Inferior parietal cortex (tissue), 1 donor: Measurements from ENCODE around the gene BRSK1.

ENCODE experiments used
- DNase-seq: peaks from one replicate; pipeline ENCODE4 v3.0.0-alpha.2; 2016; ENCODE audit errors: extremely low spot score

The BRSK1 gene

GRCh38 chr19:55283548-55284377, at the start of gene BRSK1:
Gene BRSK1 (plus strand): TSS chr19:55283997. CDS start chr19:55284443, 446 bp downstream.
- peak; percentile 65 for DNase-seq

DNA sequence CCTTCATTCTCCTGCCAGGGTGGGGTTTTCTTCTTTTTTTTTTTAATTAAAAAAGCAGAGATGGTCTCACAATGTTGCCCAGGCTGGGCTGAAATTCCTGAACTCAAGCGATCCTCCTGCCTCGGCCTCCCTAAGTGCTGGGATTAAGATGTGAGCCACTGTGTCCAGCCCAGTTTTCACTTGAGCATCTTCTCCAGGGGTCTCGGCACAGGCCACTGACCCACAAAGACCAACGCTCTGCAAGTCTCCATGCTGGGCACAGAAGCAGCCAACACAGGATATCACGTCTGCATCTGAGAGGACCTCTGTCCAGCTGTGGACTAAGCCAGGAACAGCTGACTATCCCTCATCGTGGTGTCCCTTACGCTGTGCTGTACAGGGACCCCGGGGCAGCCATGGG, 45.8 kb upstream of the BRSK1 start:
- no peak for DNase-seq

GRCh38 chr19:55239004-55239403, 44.8 kb upstream of the BRSK1 start:
- DNase-seq, result no peak

DNA sequence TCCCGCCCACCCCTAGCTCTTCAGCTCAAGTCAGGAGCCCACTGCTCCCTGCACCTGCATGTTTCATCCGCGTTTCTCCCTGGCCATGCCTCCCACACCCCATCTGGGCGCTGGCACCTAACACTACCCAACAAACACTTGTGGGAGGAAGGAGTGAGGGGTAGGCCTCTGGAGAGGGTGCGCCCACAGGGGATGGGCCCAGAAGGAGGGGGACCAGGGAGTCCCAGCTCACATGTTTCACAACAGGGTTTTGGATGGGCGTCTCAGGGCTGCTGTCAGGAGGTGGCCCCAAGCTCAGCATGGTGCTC, 43.1 kb upstream of the BRSK1 start:
- DNase-seq, result no peak

DNA sequence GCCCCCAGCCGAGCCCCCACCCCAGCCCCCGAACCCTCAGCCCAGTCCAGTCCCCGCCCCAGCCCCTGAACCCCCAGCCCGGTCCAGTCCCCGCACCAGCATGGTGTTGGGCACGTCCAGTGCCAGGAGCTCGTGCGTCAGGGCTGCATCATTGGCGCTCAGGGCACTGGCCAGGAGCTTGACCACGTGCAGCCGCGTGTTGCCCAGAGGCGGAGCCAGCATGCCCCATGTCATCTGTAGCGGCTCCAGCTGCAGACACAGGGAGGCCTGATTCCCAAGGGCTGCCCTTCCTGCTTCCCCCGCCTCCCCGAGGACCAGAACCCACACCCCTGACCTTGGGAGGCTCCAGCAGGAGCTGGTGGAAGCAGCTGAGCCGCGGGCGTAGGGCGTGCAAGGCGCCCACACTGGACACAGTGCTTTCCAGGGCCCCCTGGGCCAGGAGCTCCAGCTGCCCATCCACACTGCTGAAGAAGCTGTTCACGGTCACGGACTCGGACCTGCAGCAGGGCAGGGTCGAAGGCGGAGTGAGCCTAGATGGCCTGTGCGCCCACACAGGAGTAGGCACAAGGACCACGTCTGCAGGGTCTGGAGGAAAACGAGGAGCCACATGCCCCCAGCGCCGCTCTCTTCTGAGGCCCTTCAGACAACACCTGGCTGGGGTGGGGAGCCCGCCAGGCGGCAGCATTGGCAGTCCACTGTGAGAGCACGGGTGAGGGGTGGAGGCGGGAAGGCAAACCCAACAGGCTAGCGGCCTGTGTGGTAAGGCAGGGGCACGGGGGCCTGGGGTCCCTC, 42.5 kb upstream of the BRSK1 start:
- no peak for DNase-seq

GRCh38 chr19:55241935-55242464, 41.8 kb upstream of the BRSK1 start:
- DNase-seq, result no peak

- DNase-seq, result no peak
Observed at GRCh38 chr19:55242517-55242916, 41.3 kb upstream of the BRSK1 start.

DNA sequence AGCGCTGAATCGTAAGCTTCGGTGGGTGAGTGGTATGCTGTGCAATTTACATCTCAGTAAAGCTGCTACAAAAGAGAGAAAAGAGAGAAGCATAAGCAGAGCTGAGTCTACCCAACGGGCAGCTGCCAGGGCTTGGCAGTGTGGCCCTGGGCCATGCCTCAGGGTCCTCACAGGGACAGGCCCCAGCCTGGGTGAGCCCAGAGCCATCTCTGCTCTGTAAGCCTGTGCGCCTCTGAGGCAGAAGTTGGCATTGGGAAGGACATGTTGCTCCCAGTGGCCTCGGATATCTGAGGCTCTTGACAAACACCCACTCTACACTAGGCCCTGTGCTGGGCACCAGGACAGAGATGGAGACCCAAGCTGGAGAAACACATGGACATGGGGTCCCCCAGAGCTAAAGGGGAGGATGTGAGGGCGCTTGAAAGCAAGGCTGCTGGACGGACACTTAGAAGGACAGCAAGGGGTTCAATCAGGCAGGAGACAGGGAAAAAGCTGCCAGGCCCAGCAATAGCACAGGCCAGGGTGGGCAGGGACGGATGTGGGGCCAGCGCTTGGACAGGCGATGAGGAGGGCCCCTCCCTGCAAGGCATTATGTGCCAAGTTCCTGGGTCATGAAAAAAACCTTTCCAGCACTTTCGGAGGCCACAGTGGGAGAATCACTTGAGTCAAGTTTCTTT, 39.7 kb upstream of the BRSK1 start:
- no peak for DNase-seq

DNA sequence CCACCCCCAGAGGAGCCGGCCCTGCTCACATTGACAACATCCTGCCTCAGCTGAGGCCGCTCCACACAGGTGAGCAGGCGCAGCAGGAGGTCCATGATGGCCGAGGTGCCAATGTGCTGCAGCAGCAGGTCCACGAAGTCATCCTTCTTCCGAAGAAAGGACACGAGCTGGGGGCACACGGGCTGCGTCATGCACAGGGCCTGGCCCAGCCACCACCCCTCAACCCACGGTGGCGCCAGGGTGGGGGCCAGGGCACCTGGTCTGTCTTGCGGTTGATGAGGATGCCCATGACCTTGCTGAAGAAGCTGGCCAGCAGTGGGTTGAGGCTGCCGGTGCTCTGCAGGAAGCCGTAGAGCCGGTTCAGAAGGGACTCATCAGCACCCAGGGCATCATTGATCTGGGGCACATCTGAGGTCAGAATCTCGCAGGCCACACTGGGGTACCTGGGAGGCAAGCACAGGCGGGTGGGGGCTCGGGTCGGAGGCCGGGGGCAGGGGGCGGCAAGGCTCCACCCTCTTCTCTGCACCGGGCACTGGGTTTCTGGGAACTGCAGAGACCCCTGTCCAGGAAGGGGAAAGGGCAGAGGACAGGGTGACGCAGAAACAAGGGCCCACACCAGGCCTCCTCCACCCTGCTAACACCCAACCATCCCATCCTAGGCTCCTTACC, 38.4 kb upstream of the BRSK1 start:
- no peak for DNase-seq

- DNase-seq, result no peak
Observed at GRCh38 chr19:55246462-55247451, 37.0 kb upstream of the BRSK1 start.

- DNase-seq, result no peak
Observed at GRCh38 chr19:55247621-55248099, 36.1 kb upstream of the BRSK1 start.

DNA sequence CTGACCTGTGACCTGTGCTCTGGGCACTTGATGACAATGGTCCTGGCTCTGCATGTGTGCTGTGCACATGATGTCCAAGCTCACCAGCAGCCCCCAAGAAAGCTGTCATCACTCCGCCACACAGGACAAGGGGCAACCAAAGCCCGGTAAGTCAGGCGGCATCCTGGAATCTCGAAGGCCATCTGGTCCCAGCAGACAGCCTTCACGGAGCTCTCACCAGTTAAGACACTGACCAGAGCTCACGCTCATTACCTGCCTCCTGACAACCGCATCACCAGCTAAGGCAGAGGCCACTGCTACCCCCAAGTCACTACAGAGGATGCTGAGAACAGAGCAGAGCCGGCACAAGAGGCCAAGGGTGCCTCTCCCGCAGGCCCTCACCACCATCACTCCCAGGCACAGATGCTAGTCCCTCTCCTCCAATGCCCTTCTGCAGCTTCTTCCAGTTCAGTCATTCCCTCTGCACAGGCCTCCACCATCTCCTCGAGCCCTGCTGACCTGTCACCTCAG, 35.6 kb upstream of the BRSK1 start:
- no peak for DNase-seq

DNA sequence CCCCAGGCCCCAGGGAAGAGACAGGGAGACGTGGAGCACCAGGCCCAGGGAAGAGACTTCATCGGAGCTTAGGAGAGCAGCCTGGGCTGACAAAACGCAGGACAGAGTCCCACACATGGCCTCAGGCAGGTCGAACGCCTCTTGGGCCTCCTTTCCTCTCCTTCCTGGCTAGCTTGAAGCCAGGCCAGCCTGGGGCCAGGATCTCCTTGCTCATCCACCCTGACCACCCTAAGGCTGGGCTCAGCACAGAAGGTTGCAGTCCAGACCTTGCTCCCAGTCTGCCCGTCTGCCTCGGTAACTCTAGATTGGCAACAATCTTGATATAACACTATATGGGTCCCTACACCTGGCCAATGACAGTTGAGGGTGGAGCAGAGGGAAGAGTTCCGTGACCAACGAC, 35.1 kb upstream of the BRSK1 start:
- DNase-seq, result no peak

DNA sequence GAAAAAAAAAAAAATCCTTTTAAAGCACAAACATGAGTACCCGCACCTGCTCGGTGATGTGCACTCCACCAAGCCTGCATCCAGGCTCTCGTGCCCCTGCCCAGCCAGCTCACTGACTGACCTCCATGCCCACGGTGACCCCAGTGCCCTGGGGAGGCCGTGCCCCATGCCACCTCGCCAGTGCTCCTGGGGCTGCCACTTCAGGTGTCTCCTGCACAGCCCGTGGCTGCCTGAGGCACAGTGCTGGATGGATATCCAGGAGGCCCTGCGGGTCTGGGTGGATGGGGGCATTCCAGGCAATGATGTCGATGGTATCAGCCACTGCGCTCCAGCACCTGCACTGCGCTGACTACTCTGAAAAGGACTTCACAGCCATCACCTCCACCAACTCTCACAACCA, 34.0 kb upstream of the BRSK1 start:
- DNase-seq, result no peak

DNA sequence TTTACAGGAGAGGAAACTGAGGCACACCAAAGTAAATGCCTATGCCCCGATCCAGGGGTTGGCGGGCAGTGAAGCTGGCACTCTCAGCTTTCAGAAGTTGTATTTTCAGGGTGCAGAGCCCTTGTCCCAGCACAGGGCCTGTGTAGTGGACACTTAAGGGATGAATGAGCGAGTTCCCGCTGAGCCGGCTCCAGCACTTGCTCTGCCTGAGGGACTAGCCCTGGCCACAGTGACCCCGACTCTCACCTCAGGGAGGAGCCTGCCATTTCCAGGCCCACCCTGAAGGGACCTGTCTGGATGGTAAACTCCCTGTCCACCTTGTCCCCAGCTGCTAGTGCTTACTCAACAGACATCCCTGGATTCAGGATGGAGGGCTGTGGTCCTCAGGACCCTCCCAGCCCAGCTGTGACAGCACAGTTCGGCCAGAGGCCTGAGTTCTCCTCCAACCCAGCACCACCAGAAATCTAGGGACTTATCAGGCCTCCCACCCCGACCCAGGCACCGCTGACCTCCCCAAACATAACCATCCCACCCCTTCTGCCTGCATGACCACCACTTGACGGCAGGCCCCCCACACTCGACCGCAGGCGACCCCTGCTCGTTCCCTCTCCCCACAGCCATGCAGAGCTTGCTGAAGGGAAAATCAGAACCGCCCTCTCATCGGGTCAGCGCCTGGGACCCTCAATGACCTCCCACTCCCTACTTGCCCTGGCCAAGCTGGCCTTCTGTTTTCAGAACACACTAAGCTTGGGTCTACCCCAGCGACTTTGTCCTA, 33.3 kb upstream of the BRSK1 start:
- no peak for DNase-seq

GRCh38 chr19:55251341-55252081, 32.3 kb upstream of the BRSK1 start:
- DNase-seq, result no peak

- DNase-seq, result no peak
Observed at GRCh38 chr19:55252760-55253663, 30.8 kb upstream of the BRSK1 start.
